ENCODE results near the gene AFF3. TPM values are rescaled to one million over a fixed set of nuclear protein-coding genes. Genes with fewer than 3 reads are reported as not detected.

AFF3 gene
- total and polyA plus RNA-seq, 2 of the 8 experiments (the other 6 are each of a cell fraction or from before 2014, with no cell fraction given) = 0.27 to 3.0 TPM

DNA sequence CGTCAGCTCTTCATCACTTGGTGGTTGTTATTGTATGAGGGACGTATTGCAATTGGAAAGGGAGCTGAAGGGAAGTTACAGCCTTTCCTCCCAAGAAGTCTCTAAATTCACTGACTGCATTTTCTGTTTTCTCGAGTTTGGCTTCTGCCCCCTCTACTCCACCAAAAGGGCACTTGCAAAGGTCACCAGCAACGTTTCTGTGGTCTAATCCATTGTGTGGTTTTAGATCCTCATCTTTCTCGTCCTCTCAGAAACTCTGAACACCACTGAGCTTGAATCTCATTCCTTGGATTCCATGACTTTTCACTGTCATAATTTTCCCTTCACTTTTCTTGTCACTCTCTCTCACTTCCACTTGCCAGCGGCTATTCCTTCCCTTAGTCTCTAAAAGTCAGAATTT lies 308.0 kb downstream of the AFF3 start:
- H3K9ac ChIP-seq (replicated peaks in 1 of 4; ENCODE audit: extremely low read depth in 1 of 4, low read depth in 3 of 4, low read length in 3 of 4) = no peak overlapping the region
- DNase-seq (ENCODE audit: low read depth in 1 of 2, low spot score in 2 of 2) = no peak
- no peaks in the 10 kb centered on the region for H3K36me3 ChIP-seq (ENCODE audit: control insufficient read depth in 2 of 4, insufficient read depth in 4 of 4, low read length in 3 of 4)
- no peaks in the 10 kb centered on the region for H3K4me1 ChIP-seq (replicated peaks in 1 of 4; ENCODE audit: control insufficient read depth in 3 of 4, insufficient read depth in 4 of 4, low read length in 3 of 4)
- no peak overlapping the region for H3K14ac ChIP-seq (ENCODE audit: insufficient read length)
- H2BK15ac ChIP-seq (ENCODE audit: low read length) = no peak overlapping the region
- H4K91ac ChIP-seq (replicated peaks; ENCODE audit: insufficient read length, low read length) = no peak overlapping the region
- TF ChIP-seq PHF8 (conservative IDR thresholded peaks at IDR 0.05; ENCODE audit: low read depth, low read length) (no peak), TAF1 (IDR thresholded peaks at IDR 0.05; ENCODE audit: low read depth, low read length) (no peak), RBBP5 (IDR thresholded peaks at IDR 0.05; ENCODE audit: borderline replicate concordance, low read depth, low read length) (no peak), KDM5A (IDR thresholded peaks at IDR 0.05; ENCODE audit: low read length) (no peak), EGR1 (IDR thresholded peaks at IDR 0.05; ENCODE audit: borderline replicate concordance, low read depth, low read length) (no peak), TAF7 (optimal IDR thresholded peaks at IDR 0.05; ENCODE audit: borderline replicate concordance, low read depth, low read length) (no peak), KDM1A (IDR thresholded peaks at IDR 0.05; ENCODE audit: borderline replicate concordance, low read length) (no peak), BRCA1 (IDR thresholded peaks at IDR 0.05; ENCODE audit: low read depth, low read length) (no peak), SIX5 (IDR thresholded peaks at IDR 0.05; ENCODE audit: low read depth, low read length) (no peak), EZH2 (IDR thresholded peaks at IDR 0.05; ENCODE audit: low read depth, low read length, severe bottlenecking) (no peak), CBX5 (IDR thresholded peaks at IDR 0.05; ENCODE audit: low read depth, low read length) (no peak)
- TF ChIP-seq, protein P1, sequence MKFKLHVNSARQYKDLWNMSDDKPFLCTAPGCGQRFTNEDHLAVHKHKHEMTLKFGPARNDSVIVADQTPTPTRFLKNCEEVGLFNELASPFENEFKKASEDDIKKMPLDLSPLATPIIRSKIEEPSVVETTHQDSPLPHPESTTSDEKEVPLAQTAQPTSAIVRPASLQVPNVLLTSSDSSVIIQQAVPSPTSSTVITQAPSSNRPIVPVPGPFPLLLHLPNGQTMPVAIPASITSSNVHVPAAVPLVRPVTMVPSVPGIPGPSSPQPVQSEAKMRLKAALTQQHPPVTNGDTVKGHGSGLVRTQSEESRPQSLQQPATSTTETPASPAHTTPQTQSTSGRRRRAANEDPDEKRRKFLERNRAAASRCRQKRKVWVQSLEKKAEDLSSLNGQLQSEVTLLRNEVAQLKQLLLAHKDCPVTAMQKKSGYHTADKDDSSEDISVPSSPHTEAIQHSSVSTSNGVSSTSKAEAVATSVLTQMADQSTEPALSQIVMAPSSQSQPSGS (IDR thresholded peaks at IDR 0.05; ENCODE audit: low read length) = no peak
- 77% methylated on average over 6 of the region's 6 CpGs; no CpG with 5 or more reads in 1 of the 2 experiments for WGBS, 2 experiments (ENCODE audit: extremely low coverage in 1 of 2, insufficient coverage in 1 of 2, insufficient read length in 1 of 2, insufficient replicate concordance in 2 of 2, low coverage in 1 of 2, low lambda C conversion rate in 2 of 2, missing lambda C conversion rate in 1 of 2)
- peak overlapping the region; percentile 12; the same call in 1 of the 2 replicates for H2BK12ac ChIP-seq (ENCODE audit: low read depth, low read length)
- H3K9me3 ChIP-seq (ENCODE audit: insufficient read depth in 2 of 2, low read depth in 1 of 2, low read length in 1 of 2) = no peaks in the 10 kb centered on the region
- H3K27me3 ChIP-seq (replicated peaks in 1 of 4; ENCODE audit: control insufficient read depth in 3 of 4, extremely low read depth in 1 of 4, insufficient read depth in 3 of 4, low read length in 3 of 4) = no peaks in the 10 kb centered on the region
- FAIRE-seq = no peak
- no peak overlapping the region for H3K4me2 ChIP-seq (ENCODE audit: insufficient read depth in 1 of 2, low read depth in 2 of 2, low read length in 2 of 2)
- no peak overlapping the region for H4K8ac ChIP-seq (ENCODE audit: extremely low read depth, insufficient read depth, low read length)
- ChIA-PET CTCF (ENCODE audit: partially characterized antibody) (no interaction called here), POLR2A (ENCODE audit: partially characterized antibody) (no interaction called here)
- no peak overlapping the region for H3K27ac ChIP-seq (ENCODE audit: low read depth, low read length)
- H4K5ac ChIP-seq (ENCODE audit: insufficient read length, low read depth, low read length) = no peak overlapping the region
- H3K4ac ChIP-seq (replicated peaks; ENCODE audit: insufficient read length, low read depth, low read length) = no peak overlapping the region
- H2BK5ac ChIP-seq (ENCODE audit: low read depth, low read length) = no peak overlapping the region
- H2AFZ ChIP-seq (ENCODE audit: low read length) = no peak overlapping the region
- H3K4me3 ChIP-seq (ENCODE audit: extremely low read depth in 1 of 4, insufficient read depth in 2 of 4, low read depth in 3 of 4, low read length in 4 of 4) = no peak overlapping the region
- H3K23me2 ChIP-seq (ENCODE audit: low read depth, low read length) = no peaks in the 10 kb centered on the region
- H3K79me1 ChIP-seq (ENCODE audit: low read depth, low read length) = no peaks in the 10 kb centered on the region
- H2BK20ac ChIP-seq (ENCODE audit: low read length) = no peak overlapping the region
- H2AK5ac ChIP-seq (ENCODE audit: low read depth, low read length) = no peak overlapping the region
- no peak overlapping the region for H3K23ac ChIP-seq (ENCODE audit: insufficient read length)
- no peak overlapping the region for H2BK120ac ChIP-seq (replicated peaks; ENCODE audit: low read depth, low read length)
- H3K79me2 ChIP-seq (ENCODE audit: control insufficient read depth in 1 of 2, insufficient read depth in 2 of 2, low read length in 2 of 2) = no peaks in the 10 kb centered on the region
- no peak overlapping the region for H3K18ac ChIP-seq (ENCODE audit: extremely low read depth, low read length)
- no peaks in the 10 kb centered on the region for H4K20me1 ChIP-seq (replicated peaks in 1 of 2; ENCODE audit: control insufficient read depth in 1 of 2, insufficient read depth in 2 of 2, low read length in 2 of 2)
- no peak overlapping the region for H3K56ac ChIP-seq (replicated peaks; ENCODE audit: insufficient read length, low read depth, low read length)
